ENCODE results near the gene ASH1L.

ASH1L gene

DNA sequence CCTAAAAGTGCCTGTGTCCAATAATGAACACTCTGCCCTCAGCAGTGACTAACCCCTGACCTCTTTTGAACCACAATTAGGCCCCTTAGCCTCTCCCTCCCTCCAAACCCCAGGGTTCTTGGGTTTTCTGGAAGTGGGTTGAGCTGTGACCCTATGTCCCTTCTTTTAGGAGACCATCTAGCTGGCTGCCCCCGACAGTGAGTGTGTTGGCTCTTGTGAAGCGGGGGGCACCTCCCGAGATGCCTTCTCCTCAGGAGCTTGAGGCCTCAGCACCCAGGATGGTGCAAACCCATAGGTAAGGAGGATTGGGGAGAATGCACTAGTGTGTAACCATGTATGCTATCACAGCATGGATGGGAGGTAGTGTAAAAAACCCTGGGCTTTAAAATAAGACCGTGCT lies 234.6 kb downstream of the ASH1L start:
- no peak for DNase-seq (ENCODE audit: low read depth in 3 of 3)

DNA sequence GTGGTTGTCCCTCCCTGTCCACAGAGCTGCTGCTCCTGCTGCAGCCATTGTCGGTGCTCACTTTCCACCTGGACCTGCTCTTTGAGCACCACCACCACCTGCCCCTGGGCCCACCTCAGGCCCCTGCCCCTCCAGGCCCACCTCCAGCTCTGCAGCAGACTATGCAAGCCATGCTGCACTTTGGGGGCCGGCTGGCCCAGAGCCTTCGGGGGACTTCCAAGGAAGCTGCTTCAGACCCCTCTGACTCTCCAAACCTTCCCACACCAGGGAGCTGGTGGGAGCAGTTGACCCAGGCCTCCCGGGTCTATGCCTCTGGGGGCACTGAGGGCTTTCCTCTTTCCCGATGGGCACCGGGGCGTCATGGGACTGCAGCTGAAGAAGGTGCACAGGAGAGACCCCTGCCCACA lies 236.0 kb downstream of the ASH1L start:
- no peak for DNase-seq (ENCODE audit: low read depth in 3 of 3)

DNA sequence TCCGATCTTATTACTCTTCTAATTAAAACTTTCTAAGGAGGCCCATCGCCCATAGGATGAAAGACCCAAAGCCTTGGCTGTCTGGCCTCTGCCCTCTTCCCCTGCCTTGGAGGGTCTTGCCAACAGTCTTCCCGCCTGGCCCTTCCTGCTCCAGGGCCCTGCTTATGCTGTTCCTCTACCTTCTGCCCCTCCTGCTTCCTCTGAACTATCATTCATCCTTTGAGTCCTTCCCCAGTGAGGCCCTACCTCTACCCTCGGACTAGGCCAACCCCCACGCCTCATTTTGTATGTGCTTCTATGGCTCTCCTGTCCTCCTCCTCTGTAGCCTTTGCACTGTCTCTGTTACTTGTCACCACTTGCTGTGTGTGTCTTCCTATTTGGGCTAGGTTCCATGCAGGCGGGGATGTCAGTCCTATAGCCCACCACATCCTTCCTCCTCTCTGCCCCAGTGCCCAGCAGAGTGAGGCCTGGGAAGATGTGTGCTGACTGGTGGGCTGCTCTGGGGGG lies 236.5 kb downstream of the ASH1L start:
- DNase-seq (ENCODE audit: low read depth in 3 of 3), result no peak

DNA sequence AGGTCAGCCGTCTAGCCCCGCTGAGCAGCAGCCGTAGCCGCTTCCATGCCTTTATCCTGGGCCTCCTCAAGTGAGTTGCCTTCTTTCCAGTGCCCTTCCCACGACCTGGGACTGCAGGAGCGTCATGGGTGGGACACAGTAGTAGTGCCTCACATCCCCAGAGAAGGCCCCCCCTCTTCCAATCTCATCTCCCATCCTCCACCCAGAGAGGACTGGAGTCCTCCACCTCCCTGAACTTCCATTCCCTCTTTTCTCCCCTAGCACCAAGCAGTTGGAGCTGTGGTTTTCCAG lies 237.1 kb downstream of the ASH1L start:
- no peak for DNase-seq (ENCODE audit: low read depth in 3 of 3)

DNA sequence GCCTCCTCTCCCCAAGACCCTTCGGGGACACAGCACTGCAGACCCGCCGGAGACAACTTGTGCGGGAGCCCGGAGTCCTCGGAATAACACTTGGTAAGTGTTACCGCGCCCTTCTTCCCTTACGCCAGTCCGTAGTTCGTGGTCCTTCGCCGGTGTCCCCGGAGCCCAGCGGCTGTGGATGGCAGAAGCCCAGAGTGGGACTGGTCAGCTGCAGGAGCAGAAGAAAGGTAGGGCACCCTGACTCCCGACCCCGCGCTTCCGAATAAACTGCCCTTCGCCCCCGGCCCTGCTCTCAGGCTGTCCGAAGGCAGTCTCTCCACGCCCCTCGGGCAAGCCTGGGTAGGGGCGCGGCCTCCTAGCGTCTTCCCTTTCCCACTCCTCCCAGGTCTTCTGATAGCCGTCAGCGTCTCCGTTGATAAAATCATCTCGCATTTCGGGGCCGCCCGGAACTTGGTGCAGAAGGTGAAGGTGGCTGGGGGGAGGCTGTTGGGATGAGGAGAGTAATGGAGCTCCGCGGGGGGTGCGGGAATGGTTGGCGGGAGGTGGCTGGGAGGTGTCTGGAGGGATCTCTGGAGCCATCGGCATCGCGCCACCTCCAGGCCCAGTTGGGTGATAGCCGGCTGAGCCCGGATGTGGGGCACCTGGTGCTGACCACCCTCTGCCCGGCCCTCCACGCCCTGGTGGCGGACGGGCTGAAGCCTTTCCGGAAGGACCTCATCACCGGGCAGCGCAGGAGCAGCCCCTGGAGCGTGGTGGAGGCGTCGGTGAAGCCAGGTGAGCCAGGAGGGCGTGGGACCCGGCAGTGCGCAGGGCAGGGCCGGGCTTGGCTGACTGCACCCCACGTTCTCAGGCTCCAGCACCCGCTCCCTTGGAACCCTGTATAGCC lies 237.6 kb downstream of the ASH1L start:
- no peak for DNase-seq (ENCODE audit: low read depth in 3 of 3)

DNA sequence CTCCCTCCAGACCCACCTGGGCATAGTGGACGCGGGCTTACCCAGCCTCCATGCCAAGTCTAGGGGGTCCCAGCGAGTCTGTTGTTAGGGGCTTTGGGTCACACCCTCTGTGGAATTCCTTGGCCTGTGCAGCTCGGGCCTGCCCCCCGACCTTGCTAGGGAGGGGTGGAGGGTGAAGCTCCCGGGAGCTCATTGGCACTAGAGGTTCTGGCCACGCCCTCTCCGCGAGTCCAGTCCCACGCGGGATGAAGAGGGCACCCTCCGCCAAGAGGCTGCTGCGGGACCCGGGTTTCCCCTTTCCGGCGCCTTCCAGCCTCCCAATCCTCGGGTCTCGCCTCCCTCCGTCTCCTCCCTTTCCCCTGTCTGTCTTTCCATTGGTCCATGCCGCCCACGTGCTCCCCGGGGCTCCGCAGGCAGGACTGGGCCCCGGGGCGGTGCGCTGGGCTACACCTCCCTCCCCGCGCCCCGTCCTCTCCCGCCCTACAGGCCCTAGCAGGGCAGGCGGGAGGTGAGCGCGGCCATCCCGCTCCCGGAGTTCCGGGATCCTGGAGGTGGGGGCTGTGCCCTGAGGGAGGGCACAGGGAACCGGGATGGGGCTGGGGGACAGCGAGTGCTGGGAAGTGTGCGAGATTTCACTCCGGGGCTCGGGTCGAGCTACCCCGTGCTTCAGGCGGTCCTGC lies 238.4 kb downstream of the ASH1L start:
- DNase-seq (ENCODE audit: low read depth in 3 of 3), result peak; percentile 70 to 80 (median 71)

DNA sequence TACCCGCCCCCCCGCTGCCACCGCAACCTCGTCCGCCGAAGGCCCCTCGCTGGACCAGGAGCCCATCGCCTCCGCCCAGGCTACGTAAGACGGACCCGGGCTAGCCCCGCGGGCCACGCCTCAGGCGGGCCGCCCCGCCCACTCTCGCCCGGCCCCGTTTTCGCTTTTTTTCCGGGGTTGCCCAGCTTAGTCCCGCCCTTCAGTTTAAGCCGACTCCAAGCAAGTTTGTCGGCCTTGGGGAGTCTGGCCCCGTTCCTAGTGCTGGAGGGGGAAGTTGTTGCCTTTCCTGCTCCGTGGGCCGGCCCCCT lies 238.9 kb downstream of the ASH1L start:
- peak; percentile 62 to 68 (median 63) for DNase-seq (ENCODE audit: low read depth in 3 of 3)

DNA sequence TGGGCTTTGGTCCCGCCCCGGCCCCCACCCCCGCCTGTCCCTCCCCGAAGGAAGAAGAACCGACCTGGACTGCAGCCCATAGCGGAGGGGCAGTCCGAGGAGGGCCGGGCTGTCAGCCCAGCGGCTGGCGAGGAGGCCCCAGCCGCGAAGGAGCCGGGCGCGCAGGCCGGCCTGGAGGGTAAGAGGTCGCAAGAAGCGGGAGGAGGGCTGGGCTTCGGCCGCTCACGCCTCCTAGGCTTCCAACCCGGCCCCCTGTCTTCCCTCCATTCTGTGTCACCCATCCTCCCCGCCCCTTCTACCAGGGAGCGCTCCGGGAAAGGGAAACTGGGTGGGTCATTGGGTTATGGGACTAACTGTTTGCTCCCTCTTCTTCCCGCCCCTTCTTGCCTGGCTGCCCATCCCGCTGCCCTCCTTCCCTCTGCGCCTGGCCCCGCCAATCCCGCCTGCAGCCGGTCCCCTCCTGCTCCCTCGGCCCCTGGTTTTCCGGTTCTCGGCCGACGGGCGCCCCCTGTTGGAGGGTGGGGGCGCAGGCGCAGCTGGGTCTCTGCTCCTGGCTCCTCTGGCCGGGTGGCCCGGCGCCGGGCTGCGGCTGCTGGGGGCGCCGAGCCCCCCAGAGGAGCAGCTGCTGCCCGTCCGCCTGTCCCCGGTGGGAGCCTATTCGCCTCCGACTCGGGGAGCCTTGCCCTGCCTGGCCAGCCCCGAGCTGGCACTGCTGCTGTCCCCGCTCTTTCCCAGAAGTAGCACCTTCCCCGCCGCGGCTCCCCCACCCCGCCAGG lies 239.5 kb downstream of the ASH1L start:
- DNase-seq (ENCODE audit: low read depth in 3 of 3), result peak; percentile 72 to 90 (median 73)

DNA sequence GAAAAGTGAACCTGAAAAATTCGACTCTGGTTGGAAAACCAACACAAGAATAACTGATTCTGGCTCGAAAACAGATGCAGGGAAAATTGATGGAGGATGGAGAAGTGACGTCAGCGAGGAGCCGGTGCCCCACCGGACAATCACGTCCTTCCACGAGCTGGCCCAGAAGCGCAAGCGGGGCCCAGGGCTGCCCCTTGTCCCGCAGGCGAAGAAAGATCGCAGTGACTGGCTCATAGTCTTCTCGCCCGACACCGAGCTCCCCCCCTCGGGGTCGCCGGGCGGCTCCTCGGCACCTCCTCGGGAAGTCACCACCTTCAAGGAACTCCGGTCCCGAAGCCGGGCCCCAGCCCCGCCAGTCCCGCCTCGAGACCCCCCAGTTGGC lies 240.0 kb downstream of the ASH1L start:
- DNase-seq (ENCODE audit: low read depth in 3 of 3), result no peak

DNA sequence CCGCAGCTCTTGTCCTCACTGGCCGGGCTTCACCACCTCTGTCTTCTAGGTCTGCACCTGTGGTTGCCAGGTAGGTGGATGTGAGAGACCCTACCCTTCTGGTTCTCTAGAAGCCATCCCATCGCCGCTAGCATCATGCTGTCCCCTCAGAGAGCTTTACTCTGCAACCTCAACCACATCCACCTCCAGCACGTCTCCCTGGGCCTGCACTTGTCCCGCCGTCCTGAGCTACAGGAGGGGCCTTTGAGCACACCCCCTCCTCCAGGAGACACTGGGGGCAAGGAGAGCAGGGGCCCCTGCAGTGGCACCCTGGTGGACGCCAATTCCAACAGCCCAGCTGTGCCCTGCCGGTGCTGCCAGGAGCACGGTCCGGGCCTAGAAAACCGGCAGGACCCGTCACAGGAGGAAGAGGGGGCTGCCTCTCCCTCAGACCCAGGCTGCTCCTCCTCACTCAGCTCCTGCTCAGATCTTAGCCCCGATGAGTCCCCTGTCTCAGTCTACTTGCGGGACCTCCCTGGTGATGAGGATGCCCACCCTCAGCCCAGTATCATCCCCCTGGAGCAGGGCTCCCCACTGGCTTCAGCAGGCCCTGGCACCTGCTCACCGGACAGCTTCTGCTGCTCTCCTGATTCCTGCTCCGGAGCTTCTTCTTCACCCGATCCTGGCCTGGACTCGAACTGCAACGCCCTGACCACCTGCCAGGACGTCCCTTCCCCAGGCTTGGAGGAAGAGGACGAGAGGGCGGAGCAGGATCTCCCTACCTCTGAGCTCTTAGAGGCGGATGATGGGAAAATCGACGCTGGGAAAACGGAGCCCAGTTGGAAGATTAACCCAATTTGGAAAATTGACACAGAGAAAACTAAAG lies 240.7 kb downstream of the ASH1L start:
- DNase-seq (ENCODE audit: low read depth in 3 of 3), result no peak

DNA sequence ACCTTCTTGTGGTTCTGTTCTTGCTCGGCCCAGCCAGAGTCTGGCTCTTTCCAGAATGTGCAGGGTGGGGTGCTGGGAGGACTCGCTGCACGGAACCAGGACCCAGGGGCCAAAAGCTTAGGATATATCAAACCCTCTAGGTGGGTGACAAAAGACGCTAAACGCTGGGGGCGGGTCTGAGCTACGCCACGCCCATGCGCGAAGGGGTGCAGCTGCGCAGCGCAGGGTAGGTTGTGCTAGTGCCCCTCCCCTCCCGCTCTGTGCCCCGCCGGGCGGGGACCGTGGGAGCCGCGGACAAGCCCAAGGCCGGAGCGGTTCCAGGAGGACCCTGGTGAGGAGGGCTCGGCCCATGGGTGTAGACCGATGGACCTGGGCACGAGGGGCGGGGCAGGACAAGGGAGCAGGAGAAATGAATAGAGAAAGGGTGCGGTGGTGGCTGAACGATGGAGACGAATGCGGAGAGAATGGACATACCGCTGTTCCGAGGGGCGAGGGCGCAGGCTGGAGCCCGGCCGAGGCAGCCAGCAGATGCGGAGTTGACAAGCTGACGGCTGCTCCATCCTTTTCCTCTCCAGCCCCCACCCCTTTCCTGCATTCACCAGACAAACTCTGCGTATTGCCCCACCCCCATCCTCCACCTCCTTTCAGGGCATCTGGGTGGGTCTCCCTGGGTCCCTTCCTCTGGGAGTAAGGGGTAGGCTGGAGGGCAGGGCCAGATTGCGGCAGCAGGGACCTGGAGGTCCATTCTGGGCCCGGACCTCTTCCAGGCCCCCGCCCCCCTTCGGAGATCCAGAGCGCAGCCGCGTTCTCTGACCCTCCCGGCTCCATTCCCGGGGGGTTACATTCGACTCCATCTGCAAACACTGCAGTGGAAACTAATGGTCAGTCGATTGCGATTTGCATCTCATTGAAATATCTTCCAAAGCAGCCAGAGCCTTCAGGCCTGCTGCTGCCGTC lies 241.7 kb downstream of the ASH1L start, which contains the start of gene RUSC1:
TSS of gene RUSC1 (plus strand) at position 234 of the 957 bp plus-strand sequence. CDS start 880 bp downstream, outside the sequence.
- peak; percentile 50 to 62 (median 51) for DNase-seq (ENCODE audit: low read depth in 3 of 3)

DNA sequence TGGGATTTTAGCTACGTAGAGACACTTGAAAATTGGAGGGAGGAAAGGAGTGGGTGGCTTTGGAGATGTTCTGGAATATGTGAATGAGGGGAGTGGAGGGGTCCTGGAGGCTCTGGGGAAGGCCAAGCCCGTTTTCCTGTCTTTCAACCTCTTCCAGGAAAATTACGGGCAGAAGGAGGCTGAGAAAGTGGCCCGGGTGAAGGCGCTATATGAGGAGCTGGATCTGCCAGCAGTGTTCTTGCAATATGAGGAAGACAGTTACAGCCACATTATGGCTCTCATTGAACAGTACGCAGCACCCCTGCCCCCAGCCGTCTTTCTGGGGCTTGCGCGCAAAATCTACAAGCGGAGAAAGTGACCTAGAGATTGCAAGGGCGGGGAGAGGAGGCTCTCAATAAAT lies 242.4 kb downstream of the ASH1L start:
- no peak for DNase-seq (ENCODE audit: low read depth in 3 of 3)

DNA sequence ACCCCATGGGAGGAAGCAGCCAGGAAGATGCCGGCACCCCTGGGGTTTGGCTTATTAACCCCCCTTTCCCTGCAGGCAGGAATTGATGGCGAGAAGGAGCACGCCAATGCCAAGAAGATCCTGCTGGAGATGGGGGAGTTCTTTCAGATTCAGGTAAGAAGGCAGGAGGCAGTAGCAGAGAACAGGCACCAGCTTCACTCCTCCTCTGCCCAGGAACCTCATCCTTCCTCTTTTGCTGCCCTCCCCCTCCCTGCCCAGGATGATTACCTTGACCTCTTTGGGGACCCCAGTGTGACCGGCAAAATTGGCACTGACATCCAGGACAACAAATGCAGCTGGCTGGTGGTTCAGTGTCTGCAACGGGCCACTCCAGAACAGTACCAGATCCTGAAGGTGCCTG lies 243.1 kb downstream of the ASH1L start:
- no peak for DNase-seq (ENCODE audit: low read depth in 3 of 3)

DNA sequence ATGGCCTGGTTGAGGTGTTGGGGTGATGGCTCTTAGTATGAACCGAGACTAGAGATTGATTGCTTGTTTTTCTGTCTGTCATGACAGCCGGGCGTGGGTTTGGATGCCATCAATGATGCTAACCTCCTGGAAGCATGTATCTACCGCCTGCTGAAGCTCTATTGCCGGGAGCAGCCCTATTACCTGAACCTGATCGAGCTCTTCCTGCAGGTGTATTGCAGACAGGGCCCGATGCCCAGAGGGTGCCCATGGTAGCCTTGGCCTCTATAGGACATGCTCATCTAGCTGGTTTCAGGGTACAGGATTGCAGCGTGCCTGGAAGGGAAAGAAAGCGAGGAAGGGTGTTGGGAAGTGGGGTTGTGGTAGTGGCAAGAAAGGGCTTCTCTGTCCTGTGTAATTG lies 244.5 kb downstream of the ASH1L start:
- DNase-seq (ENCODE audit: low read depth in 3 of 3), result no peak

DNA sequence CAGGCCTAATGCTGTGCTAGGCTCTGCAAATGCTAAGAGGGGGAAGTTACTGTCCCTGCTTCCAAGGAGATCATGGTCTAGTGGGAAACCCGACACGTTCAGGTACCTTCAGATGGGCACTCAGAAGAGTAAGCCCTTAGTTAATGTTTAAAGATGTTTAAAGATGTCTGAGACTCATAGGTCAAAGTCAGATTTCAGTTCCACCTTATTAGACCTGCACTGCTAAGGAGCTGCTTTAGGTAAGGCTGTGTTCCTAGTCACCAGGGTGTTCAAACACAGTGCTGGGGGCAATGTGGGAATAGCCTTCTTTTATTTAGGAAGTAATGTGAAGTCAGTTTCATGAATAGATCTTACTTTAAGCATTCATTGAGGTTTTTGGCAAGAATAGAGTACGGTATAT lies 245.7 kb downstream of the ASH1L start:
- no peak for DNase-seq (ENCODE audit: low read depth in 3 of 3)

DNA sequence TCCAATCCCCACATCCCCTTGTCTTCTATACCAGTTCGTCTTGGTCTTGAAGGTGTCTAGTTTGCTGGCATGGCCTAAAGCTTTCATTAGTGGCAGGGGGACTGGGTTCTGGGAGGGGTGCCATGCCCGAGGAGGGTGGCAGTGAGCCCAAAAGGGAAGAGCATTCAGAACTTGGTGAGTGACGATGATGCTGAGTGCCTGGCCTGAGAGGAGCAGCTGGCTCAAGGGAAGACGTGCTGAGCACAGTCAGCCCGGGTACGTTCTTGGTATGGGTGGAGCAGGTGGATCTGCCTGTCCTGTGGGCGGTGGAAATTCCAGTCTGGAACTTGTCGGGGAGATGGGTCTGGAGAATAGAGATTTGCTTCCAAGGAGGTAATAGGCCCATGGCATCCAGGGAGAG lies 249.3 kb downstream of the ASH1L start:
- no peak for DNase-seq (ENCODE audit: low read depth in 3 of 3)

DNA sequence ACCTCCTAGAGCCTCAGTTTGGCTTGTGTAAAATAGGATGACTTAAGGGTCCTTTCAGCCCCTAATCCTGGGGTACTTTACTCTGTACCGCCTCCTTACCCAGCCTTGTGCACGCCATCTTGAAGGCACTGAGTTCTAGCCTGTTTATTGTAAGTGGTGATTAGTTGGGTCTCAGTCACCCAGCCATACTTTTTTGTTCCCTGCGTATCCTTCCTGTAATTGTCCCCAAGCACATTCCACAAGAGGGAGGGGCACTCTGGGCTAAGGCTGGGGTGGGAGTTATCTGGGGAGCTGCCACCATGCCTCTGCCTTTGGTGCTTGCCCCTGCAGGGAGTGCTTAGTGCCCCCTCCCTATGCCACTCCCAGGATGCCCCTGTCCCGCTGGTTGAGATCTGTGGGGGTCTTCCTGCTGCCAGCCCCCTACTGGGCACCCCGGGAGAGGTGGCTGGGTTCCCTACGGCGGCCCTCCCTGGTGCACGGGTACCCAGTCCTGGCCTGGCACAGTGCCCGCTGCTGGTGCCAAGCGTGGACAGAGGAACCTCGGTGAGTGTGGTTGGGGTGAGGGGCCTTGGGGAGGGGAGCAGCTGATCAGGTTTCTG lies 253.1 kb downstream of the ASH1L start:
- DNase-seq (ENCODE audit: low read depth in 3 of 3), result no peak

DNA sequence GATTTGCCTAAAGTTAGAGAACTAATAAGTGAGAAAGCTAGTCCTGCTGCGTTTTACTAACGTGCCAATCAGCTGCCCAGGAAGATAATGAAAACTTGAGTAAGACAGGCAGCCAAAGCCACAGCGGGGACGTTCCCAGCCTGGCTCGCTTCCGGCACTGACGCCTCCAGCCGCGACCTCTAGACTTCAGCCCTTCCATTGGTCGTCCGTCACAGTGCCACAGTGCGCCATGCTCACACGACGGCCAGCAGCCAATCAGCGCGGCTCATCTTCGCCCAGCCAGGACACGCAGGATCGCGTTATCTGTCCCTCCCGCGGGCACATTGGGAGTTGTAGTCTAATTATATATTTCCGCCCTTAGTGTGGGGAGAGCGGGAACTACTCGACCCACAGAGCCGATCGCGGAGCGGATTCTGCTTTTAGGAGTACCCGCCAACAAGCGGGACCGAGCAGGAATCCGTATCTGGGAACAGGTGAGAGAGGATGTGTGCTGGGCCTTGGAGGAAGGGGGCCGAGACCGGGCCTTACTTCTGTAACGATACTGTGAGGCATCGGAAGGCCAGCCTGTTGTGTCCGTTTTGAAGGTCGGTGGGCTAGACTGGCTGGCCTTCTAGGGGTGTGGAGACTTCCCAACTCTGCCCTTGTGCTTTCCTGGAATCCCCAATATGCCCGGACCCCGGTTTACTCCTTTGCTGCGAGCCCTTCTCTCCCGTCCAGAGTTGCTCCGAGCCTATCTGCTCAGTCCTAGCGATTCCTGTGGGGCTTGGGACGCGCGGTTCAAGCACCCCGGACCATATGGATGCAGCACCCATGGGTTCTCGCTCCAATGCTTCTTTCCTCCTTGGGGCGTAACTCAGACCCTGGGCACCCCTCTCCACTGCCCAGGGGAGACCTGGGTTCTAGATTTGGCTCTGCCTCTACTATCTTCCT lies 253.8 kb downstream of the ASH1L start, which contains the start of gene FDPS:
TSS of gene FDPS (plus strand) at position 374 of the 930 bp plus-strand sequence. CDS start 924 bp downstream, outside the sequence.
- peak; percentile 83 to 96 (median 93) for DNase-seq (ENCODE audit: low read depth in 3 of 3)

Data from stimulated activated CD4-positive, alpha-beta T cell treated with anti-CD3 and anti-CD28 coated beads, TNF-alpha, amount 100 ng/mL, for 4 hours (primary cell).